GM19043 (cell line): Measurements from ENCODE around the gene PRSS57.

ENCODE experiments used
- ATAC-seq: cut with Tn5 transposase; IDR thresholded peaks from one replicate; pipeline ENCODE4 v1.9.1; 2021; ENCODE audit warnings: low read depth; ENCODE audit not compliant: unreplicated experiment

Gene PRSS57

DNA sequence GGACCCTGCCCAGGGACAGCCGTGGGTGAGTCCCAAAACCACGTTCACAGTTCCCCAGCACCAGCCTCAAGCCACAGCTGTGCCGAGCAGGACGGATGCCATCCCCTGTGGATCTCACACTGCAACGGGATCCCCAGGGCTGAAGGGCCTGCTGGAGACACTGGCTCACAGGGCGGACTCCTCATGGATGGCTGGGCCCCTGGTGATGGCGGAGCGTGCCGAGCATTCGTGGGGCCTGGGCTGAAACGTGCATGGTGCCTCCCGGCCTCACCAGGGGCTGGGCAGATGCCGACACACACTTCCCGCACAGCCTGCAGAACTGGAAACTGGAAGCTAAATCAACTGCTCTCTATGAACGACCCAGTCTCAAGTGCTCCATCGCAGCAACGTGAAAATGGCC lies 41.8 kb downstream of the PRSS57 start:
- ATAC-seq, result no peak

DNA sequence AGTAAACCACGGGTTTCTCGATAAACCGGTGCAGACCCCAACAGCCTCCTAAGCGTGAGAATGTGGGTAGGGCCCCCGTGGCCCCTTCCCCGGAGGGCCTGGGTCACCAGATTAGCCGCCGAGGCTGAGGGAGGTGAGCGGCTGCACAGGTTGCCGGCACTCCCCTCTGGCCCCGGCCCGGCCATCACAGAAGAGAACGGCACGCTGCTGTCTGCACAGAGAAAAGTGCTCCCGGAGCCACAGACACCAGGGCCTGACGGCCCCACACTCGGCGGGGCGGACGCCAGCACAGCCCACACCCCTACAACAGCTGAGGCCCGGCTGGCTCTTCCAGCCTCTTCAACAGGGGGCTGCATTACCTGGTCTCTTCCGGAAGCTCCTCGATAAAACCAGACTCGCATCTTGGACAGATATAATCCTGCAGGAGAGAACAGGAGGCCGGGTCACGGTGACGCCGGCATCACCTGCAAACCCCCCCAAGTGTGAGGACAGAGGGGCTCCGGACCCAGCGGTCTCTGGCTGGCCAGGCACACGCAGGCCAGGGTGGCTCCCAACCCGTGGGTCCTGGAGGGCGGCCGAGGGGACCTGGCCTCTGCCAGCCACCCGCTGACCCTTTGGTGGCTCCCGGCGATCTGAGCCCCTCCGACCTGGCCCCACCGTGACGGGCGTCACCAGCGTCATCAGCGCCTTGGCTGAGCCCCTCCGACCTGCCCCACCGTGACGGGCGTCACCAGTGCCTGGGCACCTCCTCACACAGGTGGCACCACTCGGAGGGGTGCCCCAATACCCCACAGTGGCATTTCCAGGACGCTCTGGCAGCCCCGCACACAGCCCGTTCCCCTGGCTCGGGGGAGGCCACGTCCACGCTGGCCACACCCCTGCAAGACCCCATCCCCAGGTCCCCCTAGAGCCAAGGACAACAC lies 42.5 kb downstream of the PRSS57 start:
- ATAC-seq, result no peak

DNA sequence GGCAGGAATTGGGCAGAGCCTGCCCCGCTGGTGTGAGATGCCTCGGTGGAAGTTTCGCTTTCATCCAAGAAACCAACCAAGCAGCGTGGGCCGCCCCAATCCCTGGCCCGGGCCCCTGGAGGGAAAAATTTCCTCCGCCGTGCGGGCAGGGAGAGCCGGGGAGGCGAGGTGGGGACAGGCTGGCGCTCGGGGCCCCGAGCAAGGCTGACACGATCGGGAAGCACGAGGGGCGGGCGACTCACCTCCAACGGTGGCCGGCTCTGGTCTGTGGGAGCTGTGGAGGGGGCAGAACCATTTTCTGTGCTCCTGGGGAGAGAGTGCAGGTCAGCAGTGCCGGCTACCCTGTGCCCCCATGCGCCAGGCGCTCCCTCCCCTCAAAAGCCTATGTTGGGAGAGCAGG lies 43.3 kb downstream of the PRSS57 start:
- ATAC-seq, result no peak

DNA sequence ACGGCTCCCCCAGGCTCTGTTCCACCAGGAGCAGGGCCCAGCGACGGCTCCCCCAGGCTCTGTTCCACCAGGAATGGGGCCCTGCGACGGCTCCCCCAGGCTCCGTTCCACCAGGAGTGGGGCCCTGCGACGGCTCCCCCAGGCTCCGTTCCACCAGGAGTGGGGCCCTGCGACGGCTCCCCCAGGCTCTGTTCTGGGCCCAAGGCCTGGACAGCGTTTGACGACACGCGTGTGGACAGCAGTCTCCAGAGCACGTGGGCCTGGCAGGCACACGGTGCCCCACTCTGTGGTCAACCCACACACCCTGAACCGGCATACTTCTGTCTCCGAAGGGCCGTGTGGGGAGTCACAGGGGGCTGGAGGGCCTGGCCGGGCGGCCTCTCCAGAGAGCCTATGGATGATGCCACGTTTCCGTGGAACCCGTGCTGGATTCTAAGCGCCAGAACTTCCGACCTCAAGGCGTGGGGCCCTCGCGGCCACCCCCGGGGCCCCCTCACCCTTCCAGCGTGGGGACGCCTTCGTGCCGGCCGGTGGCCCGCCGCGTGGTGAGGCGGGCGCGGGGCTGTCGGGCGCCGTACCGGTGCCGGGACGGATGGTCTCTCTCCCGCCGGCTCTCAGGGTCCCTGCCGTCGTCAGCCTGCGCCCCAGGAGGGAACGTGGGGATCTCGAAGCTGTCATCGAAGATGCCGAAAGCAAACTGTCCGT lies 44.0 kb downstream of the PRSS57 start:
- ATAC-seq, result no peak

DNA sequence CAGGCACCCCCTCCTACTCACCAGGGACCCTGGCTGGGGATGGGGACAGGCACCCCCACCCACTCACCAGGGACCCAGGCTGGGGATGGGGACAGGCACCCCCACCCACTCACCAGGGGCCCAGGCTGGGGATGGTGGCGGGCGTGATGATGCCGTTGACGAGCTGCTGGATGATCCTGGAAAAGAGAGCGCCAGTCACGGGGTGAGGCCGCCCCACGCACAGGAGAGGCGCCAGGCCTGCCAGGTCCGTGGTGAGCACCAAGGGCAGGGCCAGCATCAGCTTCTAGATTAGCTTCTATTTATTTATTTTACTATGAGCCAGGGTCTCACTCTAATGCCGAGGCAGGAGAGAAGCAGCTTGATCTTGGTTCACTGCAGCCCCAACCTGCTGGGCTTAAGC lies 45.1 kb downstream of the PRSS57 start:
- ATAC-seq, result no peak

DNA sequence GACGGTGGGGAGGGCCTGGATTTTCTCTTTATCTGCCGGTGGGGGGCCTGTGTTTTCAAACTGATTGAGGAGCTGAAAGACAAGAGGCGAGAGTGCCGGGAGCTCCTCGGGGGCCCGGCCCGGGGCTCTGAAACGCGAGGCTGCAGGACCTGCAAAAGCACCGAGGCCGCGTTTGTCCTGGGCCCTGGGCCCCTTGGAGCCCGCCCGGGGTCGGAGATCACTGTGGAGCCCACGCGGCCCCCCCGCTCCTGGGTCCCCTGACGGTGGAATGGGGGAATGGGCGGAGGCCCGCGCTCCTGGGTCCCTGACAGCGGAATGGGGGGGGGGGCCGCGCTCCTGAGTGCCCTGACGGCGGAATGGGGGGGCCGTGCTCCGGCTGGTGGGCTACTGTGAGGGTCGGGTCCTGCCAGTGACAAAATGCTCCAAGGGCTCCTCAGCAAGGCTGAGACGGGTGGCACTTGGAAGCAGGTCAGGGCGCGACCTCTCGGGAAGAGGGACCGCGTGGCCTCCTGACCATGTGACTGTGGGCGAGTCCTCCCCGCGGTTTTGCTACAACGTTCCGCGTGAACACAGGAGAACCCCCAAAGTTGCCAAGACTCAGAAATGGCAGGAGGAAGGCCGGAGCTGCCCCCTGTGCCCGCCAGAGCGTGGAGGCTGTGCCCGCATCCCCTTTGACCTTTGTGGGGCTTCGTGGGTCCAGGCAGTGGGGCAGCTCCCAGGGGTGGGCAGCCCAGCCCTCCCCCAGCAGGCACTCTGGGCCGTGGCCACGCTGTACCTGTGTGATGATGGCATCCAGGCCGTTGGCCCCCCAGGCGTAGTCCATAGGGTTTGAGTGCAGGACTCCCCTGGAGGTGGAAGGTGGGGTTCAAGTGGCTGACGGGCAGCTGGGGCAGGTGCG lies 46.1 kb downstream of the PRSS57 start:
- ATAC-seq, result no peak

DNA sequence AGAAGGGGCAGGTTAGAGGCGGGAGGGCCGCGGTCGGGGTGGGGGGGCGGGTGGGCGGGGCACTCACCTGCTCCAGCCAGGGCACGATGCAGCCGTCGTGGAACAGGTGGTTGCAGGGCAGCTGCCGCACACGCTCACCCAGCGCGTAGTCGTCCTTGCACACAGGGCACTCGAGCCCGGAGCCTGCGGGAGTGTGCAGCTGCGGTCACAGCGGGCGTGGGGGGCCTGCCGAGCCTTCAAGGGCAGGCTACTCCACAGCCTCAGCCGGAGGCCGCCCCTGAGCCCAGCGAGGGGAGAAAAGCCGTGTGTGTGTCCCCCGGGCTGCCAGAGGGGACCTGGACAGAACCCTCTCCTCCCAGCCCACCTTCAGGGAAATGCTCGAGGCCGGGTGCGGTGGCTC lies 46.9 kb downstream of the PRSS57 start:
- no peak for ATAC-seq

DNA sequence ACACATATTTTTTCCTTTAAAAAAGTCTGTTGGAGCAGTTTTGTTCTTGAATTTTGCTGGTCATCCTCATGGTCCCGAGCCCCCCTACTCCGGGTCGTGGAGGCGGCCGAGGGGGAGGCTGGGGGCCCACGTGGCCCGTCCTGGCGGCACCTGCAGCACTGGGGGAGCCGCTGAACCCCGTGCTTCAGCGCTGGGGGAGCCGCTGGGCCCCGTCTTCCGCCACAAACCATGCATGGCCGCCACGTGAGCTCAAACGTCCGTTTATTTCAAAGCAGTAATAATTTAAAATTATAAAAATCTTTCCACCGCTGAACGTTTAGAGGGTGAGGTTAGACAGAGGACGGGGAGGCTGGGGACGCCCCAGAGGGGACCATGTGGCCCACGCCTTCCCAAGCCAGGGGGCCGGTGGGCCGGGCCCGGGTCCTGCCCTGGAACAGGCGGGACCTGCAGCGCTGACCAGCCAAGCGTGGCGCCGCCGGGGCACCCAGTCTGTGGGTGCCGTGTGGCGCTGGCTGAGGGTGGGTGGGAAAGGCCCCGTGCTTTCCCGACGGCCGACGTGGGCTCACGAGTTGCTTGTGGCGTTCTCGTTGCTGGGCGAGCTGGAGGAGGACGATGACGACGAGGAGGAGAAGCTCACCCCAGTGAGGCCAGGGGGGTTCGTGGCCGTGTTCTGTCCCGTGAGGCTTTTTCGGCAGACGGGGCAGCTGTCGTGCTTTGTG lies 47.5 kb downstream of the PRSS57 start:
- ATAC-seq, result no peak

DNA sequence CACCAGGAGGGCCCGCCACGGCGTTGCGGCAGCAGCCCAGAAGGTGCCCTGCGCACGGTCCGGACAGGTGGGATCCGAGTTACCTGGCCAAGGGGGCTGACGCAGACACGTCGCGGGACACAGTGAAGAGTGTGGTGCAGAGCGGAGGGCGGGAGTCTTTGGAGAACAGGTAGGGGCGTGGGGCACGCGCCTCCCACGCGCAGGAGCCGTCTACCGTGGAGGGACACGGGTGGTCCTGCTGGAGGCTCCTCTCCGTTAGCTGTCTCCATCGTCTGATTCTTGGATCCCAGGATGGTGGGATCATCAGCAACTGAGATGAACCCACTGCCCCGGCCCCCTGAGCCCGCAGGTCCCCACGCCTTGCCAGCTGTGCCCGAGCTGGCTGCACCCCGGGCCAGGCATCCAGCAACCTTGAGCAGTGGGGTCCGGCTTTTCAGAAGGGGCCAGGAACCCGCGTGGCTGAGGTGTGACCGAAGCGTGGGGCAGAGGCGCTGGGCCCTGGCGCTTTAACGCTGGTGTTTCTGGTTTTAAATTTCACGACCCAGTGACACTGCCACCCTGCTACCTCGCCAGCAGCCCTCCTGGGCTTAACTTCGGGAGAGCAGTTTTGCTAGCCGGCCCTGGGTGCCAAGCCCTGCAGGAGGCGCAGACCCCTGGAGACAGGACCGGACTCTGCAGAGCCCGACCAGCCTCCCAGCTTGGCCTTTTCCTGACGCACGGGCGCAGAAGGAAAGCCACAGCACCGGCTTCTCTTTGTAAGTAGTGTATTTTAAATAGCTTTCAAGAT lies 48.3 kb downstream of the PRSS57 start:
- ATAC-seq, result no peak

DNA sequence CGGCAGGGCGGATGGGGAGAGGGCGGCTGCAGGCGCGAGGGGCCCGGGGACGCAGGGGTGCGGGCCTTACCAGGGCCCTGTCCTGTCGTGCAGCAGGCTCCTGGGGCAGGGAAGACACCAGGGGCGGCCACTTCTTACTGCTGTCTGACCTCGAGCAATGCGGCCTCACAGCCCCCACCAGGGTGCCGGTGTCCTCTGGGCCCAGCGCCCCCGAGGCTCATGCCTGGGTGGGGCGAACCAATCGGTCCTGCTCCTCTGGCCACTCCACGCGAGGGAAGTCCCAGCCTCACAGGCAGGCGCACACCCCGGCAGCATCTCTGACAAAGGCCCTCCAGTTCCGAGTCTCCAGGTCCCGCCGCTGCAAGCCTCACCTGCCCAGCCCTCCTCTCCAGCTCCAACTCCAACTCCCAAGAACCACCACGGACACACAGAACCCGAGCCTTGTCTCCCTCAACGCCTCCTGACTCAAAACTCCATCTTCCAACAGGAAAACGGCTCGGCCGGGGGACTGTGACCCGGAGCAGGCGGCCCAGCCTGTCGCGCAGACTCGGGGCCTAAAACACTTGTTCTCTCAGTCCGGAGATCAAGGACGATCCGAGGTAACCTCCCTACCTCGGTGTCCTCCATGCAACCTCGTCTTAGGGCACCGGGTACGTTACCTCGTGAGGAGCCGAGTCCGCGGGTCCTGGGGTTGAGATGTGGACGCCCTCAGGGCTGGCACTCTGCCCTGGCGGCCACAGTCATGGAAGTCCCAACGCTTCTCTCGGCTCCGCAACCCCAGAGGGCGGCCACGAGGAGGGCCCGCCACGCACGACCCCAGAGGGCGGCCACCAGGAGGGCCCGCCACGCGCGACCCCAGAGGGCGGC lies 49.1 kb downstream of the PRSS57 start:
- ATAC-seq, result no peak

DNA sequence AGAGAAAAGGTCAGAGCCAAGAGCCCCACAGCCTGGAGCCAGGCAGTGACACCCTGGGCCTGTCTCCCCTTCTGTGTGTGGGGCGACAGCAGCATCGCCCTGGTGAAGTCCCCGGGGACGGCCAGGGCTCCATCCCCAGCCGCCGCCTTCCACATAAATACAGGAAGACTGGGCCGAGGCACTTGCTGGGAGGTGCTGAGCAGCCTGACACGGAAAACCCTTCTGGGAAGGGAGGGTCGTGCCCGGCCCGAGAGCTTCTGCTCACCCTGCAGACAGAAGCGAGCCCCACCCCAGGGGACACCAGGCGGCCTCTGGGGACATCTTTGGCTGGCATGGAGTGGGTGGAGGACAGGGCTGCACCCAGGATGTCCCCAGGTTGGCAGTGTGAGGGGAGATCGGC lies 50.5 kb downstream of the PRSS57 start:
- no peak for ATAC-seq

DNA sequence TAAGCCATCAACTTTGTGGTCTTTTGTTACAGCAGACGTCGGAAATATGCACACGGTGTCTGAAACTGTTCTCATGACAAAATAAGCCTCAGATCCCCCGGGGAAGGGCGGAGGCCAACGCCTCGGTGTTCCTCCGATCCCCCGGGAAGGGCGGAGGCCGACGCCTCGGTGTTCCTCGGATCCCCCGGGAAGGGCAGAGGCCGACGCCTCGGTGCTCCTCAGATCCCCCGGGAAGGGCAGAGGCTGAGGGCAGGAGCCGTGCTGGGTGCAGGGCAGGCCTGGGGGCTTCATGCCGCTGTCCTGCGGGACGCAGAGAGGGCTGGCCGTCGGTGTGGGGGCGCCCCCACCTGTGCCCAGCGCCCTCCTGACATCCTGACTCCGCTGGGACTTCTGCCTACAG lies 50.9 kb downstream of the PRSS57 start:
- ATAC-seq, result no peak

DNA sequence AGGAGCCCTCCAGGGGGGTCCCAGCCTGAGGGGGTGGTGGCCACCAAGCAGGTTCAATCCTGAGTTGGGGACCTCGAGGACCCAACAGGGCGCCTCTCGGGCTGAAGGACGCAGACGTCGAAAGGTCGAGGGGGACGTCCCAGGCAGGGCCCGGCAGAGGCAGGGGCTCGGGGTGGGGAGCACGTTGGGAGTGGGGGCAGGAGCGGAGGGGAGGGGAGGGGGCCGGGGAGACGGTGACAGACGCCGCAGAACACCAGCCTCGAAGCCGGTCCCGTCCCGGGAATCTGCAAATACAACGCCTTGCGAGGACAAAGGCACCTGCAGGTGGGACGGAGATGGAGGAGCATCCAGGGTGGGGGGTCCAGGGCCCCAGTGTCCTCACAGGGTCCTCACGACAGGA lies 51.5 kb downstream of the PRSS57 start:
- ATAC-seq, result no peak

DNA sequence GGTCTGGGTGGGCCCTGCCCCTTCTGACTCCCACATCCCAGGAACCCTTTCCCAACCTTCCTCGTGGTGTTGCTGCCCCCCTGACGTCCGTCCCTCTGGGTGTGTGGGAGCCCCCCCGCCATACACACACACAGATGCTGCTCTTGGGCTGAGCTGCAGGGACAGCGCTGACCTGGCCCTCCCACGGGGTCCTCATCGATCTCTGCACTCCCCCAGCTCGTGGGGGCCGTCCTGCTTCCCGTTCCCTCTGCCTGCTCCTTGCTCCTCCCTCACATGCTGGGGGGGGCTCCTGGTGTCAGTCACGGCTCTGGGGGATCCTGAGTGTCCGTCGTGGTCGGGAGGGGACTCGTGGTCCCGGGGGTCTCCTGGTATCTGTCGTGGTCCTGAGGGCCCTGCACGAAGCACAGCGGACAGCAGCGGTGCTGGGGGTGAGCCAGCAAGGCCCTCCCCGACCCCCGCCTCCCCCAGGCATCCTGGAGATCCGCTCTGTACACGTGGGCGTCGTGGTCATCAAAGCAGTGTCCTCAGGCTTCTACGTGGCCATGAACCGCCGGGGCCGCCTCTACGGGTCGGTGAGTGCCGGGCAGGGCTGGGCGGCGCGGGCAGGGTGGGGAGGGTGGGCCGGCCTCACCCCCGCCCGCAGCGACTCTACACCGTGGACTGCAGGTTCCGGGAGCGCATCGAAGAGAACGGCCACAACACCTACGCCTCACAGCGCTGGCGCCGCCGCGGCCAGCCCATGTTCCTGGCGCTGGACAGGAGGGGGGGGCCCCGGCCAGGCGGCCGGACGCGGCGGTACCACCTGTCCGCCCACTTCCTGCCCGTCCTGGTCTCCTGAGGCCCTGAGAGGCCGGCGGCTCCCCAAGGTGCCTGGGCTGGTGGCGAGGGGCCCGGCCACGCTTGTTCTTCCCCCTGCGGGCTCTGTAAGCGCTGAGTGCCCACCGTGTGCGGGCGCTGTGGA lies 52.2 kb downstream of the PRSS57 start:
- ATAC-seq, result no peak

DNA sequence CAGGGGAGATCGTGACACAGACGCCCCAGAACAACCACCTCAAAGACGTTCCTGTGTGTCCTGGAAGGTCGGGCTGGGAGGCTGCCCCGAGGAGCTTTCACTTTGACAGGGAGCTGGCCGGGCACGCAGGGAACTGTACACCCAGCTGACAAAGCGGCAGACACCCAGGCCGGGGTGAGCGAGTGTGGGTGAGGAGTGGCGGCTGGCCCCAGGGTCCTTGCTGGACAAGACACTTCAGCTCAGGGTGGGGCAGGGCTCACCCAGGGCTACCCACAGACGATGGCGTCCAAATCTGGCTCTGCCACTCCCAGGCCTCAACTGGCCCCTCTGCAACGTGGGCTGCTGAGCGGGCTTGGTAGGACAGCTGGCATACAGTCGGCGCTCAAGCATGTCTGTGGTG lies 53.5 kb downstream of the PRSS57 start:
- no peak for ATAC-seq

DNA sequence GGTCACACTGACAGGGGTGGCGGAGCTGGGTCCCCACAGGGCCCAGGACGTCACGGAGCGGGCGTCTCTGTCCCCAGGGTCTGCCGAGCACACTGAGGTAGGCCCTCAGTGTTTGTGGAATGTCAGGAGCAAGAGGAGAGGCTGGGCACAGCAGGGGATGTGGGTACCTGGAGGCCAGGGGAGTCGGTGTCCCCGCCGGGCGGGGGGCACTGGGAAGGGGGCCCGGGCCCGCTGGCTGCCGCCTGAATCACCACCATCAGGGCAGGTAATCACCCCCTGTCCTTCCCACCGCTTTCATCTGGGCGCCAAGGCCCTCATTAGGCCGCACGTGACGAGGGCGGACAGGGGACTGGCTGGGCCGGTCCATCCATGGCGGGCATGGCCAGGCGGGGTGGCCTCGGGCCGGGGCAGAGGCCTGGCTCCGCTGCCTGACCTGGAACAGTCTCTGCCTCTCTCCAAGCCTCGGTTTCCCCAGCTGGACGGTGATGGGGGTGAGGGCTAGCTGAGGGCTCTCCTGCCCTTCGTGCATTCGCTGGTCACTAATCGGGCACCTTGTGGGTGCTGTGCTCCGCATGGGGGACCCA lies 54.6 kb downstream of the PRSS57 start:
- no peak for ATAC-seq

DNA sequence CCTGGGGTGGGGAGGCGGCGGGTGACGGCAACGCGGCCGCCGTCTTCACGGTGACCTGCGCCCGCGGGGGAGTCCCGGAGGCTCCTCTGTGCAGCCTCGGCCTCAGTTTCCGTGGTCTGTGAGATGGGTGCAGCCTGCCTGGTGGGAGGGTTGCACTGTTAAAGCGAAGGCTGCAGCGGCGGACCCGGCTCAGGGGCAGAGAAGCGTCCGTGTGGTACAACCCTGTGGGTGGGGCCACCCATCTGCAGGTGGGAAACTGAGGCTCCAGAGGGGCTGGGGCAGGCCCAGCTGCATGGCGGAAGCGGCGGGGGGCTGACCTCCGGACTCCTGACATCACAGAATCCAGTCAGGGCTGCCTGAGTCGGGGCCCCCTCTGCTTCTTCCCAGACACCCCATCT lies 55.1 kb downstream of the PRSS57 start:
- no peak for ATAC-seq
